ENCODE results near the gene AUTS2. TPM values are rescaled to one million over a fixed set of nuclear protein-coding genes. Genes with fewer than 3 reads are reported as not detected.

AUTS2 gene
- total and polyA plus RNA-seq, 4 donors, result 4.9 to 24.4 (median 7.0) TPM

DNA sequence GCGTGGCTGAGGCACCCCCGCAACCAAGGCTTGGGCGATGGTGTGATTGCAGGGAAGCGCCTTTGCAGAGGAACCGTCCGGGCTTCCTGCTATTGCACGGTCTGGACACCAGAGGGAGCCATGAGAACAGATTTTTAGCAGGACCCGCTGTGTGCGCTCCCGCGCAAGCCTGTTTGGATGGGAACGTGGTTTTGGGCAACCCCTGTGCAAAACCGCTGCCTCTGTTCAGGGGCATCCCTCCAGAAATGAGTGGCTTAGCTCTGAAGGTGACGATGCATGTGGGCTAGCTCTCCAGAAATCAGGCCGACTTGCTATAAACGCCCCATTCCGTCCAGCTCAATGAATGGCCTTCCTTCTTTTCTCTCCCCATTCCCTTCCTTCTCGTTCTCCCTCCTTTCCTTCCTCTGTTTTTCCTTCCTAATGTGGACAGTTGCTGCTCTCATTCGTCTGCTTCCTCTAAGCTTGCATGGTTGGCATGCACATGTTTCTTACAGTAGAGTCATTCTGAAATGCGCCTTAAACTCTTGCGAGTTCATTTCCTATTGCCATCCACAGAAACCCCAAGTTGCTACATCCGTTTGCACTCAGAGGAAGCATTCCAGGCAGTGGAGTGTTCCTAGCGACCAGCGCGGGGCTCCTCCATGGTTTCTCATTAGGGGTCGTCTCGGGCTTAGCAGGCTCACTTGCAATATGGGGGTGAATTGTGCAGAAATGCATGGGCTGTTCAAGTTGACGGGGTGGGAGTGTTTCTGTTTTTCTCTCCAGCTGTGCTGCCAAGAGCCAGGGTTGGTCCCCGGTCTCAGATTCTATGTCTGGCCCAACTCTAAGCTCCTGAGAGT is 1231.2 kb downstream of the AUTS2 start:
- Histone ChIP-seq H3K4me3 (ENCODE audit: low read depth in 1 of 3, low read length in 3 of 3) (no peak overlapping the region), H3K9ac (ENCODE audit: low read depth in 1 of 2, low read length in 2 of 2) (no peak overlapping the region), H3K27me3 (ENCODE audit: control insufficient read depth in 4 of 4, insufficient read depth in 4 of 4, low read length in 3 of 4) (no peaks in the 10 kb centered on the region), H3K36me3 (ENCODE audit: control insufficient read depth in 4 of 4, insufficient read depth in 3 of 4, low read depth in 1 of 4, low read length in 3 of 4) (no peaks in the 10 kb centered on the region), H3K4me1 (ENCODE audit: control insufficient read depth in 4 of 4, insufficient read depth in 4 of 4, low read length in 3 of 4) (peaks cover 0 to 23% (median 17%) of the 10 kb centered on the region in 4 donors), H3K27ac (ENCODE audit: low read depth in 1 of 2, low read length in 2 of 2) (no peak overlapping the region), H3K9me3 (ENCODE audit: control insufficient read depth in 4 of 4, low read length in 3 of 4) (no peaks in the 10 kb centered on the region)
- TF ChIP-seq, protein P1, sequence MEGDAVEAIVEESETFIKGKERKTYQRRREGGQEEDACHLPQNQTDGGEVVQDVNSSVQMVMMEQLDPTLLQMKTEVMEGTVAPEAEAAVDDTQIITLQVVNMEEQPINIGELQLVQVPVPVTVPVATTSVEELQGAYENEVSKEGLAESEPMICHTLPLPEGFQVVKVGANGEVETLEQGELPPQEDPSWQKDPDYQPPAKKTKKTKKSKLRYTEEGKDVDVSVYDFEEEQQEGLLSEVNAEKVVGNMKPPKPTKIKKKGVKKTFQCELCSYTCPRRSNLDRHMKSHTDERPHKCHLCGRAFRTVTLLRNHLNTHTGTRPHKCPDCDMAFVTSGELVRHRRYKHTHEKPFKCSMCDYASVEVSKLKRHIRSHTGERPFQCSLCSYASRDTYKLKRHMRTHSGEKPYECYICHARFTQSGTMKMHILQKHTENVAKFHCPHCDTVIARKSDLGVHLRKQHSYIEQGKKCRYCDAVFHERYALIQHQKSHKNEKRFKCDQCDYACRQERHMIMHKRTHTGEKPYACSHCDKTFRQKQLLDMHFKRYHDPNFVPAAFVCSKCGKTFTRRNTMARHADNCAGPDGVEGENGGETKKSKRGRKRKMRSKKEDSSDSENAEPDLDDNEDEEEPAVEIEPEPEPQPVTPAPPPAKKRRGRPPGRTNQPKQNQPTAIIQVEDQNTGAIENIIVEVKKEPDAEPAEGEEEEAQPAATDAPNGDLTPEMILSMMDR (IDR thresholded peaks at IDR 0.05; ENCODE audit: low read depth, low read length, missing input control), result peak; percentile 93
- TF ChIP-seq RAD21 (IDR thresholded peaks at IDR 0.05) (peak; percentile 84 to 88), HNF4G (IDR thresholded peaks at IDR 0.05) (no peak)
- 15% methylated on average over 29 of the region's 29 CpGs for WGBS
- DNase-seq (ENCODE audit: low spot score), result peak; percentile 54

DNA sequence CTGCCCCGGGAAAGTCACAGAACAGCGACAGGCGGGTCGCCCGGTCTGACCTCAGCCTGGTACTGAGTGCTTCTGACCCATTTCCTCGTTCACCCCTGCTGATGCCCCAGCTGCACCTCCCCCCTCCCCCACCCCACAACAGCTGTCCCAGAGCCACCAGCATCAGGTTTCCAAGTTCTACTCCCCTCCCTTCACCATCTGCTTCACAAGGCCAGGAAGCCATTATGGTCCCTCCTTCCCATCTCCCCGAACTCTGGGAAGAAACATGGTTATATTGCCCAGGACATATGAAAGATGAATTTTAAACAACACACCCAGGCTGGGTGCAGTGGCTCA is 1231.8 kb downstream of the AUTS2 start:
- no peak overlapping the region for H3K4me3 ChIP-seq (ENCODE audit: low read depth in 1 of 3, low read length in 3 of 3)
- WGBS, result 31% methylated on average over 7 of the region's 7 CpGs
- H3K4me1 ChIP-seq (ENCODE audit: control insufficient read depth in 4 of 4, insufficient read depth in 4 of 4, low read length in 3 of 4), result peaks cover 0 to 23% (median 17%) of the 10 kb centered on the region in 4 donors
- peaks cover 0 to under 1% (median 0%) of the 10 kb centered on the region in 4 donors for H3K9me3 ChIP-seq (ENCODE audit: control insufficient read depth in 4 of 4, low read length in 3 of 4)
- H3K27me3 ChIP-seq (ENCODE audit: control insufficient read depth in 4 of 4, insufficient read depth in 4 of 4, low read length in 3 of 4), result no peaks in the 10 kb centered on the region
- peak overlapping the region in 1 of 2 donors; percentile 37 for H3K27ac ChIP-seq (ENCODE audit: low read depth in 1 of 2, low read length in 2 of 2)
- no peaks in the 10 kb centered on the region for H3K36me3 ChIP-seq (ENCODE audit: control insufficient read depth in 4 of 4, insufficient read depth in 3 of 4, low read depth in 1 of 4, low read length in 3 of 4)
- no peak for DNase-seq (ENCODE audit: low spot score)
- no peak overlapping the region for H3K9ac ChIP-seq (ENCODE audit: low read depth in 1 of 2, low read length in 2 of 2)
- TF ChIP-seq, protein P2, sequence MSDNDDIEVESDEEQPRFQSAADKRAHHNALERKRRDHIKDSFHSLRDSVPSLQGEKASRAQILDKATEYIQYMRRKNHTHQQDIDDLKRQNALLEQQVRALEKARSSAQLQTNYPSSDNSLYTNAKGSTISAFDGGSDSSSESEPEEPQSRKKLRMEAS (IDR thresholded peaks at IDR 0.05), result no peak
- no peak for TF ChIP-seq FOXA2 (IDR thresholded peaks at IDR 0.05)
- no peak for TF ChIP-seq TAF1 (conservative IDR thresholded peaks at IDR 0.05)
- TF ChIP-seq ZBTB33 (IDR thresholded peaks at IDR 0.05), result no peak
- TF ChIP-seq GABPA (IDR thresholded peaks at IDR 0.05 in 1 of 2, conservative IDR thresholded peaks at IDR 0.05 in 1 of 2), result no peak
- TF ChIP-seq, protein P1 (IDR thresholded peaks at IDR 0.05; ENCODE audit: low read depth, low read length, missing input control), result no peak
- TF ChIP-seq, protein P3, sequence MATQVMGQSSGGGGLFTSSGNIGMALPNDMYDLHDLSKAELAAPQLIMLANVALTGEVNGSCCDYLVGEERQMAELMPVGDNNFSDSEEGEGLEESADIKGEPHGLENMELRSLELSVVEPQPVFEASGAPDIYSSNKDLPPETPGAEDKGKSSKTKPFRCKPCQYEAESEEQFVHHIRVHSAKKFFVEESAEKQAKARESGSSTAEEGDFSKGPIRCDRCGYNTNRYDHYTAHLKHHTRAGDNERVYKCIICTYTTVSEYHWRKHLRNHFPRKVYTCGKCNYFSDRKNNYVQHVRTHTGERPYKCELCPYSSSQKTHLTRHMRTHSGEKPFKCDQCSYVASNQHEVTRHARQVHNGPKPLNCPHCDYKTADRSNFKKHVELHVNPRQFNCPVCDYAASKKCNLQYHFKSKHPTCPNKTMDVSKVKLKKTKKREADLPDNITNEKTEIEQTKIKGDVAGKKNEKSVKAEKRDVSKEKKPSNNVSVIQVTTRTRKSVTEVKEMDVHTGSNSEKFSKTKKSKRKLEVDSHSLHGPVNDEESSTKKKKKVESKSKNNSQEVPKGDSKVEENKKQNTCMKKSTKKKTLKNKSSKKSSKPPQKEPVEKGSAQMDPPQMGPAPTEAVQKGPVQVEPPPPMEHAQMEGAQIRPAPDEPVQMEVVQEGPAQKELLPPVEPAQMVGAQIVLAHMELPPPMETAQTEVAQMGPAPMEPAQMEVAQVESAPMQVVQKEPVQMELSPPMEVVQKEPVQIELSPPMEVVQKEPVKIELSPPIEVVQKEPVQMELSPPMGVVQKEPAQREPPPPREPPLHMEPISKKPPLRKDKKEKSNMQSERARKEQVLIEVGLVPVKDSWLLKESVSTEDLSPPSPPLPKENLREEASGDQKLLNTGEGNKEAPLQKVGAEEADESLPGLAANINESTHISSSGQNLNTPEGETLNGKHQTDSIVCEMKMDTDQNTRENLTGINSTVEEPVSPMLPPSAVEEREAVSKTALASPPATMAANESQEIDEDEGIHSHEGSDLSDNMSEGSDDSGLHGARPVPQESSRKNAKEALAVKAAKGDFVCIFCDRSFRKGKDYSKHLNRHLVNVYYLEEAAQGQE (IDR thresholded peaks at IDR 0.05), result no peak
- no peak for TF ChIP-seq RXRA (IDR thresholded peaks at IDR 0.05)
- TF ChIP-seq, protein P4, sequence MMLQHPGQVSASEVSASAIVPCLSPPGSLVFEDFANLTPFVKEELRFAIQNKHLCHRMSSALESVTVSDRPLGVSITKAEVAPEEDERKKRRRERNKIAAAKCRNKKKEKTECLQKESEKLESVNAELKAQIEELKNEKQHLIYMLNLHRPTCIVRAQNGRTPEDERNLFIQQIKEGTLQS (IDR thresholded peaks at IDR 0.05), result no peak
- no peak for TF ChIP-seq RAD21 (IDR thresholded peaks at IDR 0.05)
- no peak for TF ChIP-seq JUND (IDR thresholded peaks at IDR 0.05)
- no peak for TF ChIP-seq SP1 (IDR thresholded peaks at IDR 0.05)
- TF ChIP-seq NR2F2 (IDR thresholded peaks at IDR 0.05), result no peak
- no peak for TF ChIP-seq YY1 (IDR thresholded peaks at IDR 0.05)
- no peak for TF ChIP-seq HNF4A (conservative IDR thresholded peaks at IDR 0.05)
- TF ChIP-seq EGR1 (IDR thresholded peaks at IDR 0.05; ENCODE audit: low read depth in 2 of 2), result no peak
- TF ChIP-seq HNF4G (IDR thresholded peaks at IDR 0.05), result no peak
